ENCODE results near the gene RPS18.

GRCh38 chr6:33289784-33290315, 18.0 kb downstream of the RPS18 start:
- TF ChIP-seq CTCF (IDR thresholded peaks at IDR 0.05) = no peak
- TF ChIP-seq POLR2A (IDR thresholded peaks at IDR 0.05) = no peak
- TF ChIP-seq EP300 (IDR thresholded peaks at IDR 0.05; ENCODE audit: low read depth) = no peak
- TF ChIP-seq POLR2AphosphoS5 (IDR thresholded peaks at IDR 0.05) = no peak
